ENCODE measurements around the gene MAP2K2. TPM values are rescaled to one million over a fixed set of nuclear protein-coding genes. Genes with fewer than 3 reads are reported as not detected.

MAP2K2 gene
- total RNA-seq, 1 experiment from 2014 or later: 151 TPM

- CTCF ChIA-PET: no interaction called here
Observed at GRCh38 chr19:4171676-4172075, 47.8 kb upstream of the MAP2K2 start.

GRCh38 chr19:4164262-4164661 lies 40.3 kb upstream of the MAP2K2 start:
- Histone ChIP-seq H3K4me3 (ENCODE audit: low read depth in 2 of 2, low read length in 2 of 2) (no peak overlapping the region), H3K27ac (ENCODE audit: low read length) (no peak overlapping the region), H3K36me3 (ENCODE audit: control insufficient read depth, insufficient read depth, low read length) (no peaks in the 10 kb centered on the region), H3K27me3 (ENCODE audit: control insufficient read depth, insufficient read depth, low read length) (no peaks in the 10 kb centered on the region), H3K9me3 (ENCODE audit: control insufficient read depth, insufficient read depth, low read depth, low read length) (no peaks in the 10 kb centered on the region), H3K4me1 (ENCODE audit: control insufficient read depth, insufficient read depth, low read length) (no peaks in the 10 kb centered on the region)
- no peak for DNase-seq (ENCODE audit: low read depth, low spot score)
- TF ChIP-seq CTCF (IDR thresholded peaks at IDR 0.05): no peak
- ChIA-PET CTCF (interaction anchor here (0.7 kb wide), 1 partner anchor 25 kb away, joined by 4 read pairs; no protein-coding TSS in a partner anchor), POLR2A (no interaction called here)
- ATAC-seq: no peak
- BruUV-seq (replicated peaks): no TSS peak
- in situ Hi-C loops (cut with HindIII; ENCODE audit: low pct_unique_long_range_greater_than_20kb, low sequenced_read_pairs): no loop called here
- intact Hi-C loops (cut with micrococcal nuclease; ENCODE audit: unreplicated experiment): no loop called here

More at GRCh38 chr19:4171676-4172075, 47.8 kb upstream of the MAP2K2 start:
- in situ Hi-C loops (cut with HindIII; ENCODE audit: low pct_unique_long_range_greater_than_20kb, low sequenced_read_pairs): no loop called here
- Histone ChIP-seq H3K9me3 (ENCODE audit: control insufficient read depth, insufficient read depth, low read depth, low read length) (no peaks in the 10 kb centered on the region), H3K4me1 (ENCODE audit: control insufficient read depth, insufficient read depth, low read length) (peaks cover 4% of the 10 kb centered on the region), H3K27me3 (ENCODE audit: control insufficient read depth, insufficient read depth, low read length) (no peaks in the 10 kb centered on the region), H3K4me3 (ENCODE audit: low read depth in 2 of 2, low read length in 2 of 2) (no peak overlapping the region), H3K36me3 (ENCODE audit: control insufficient read depth, insufficient read depth, low read length) (no peaks in the 10 kb centered on the region), H3K27ac (ENCODE audit: low read length) (no peak overlapping the region)
- TF ChIP-seq CTCF (IDR thresholded peaks at IDR 0.05): no peak
- TF ChIP-seq TCF7L2 (IDR thresholded peaks at IDR 0.05; ENCODE audit: low read depth, low read length): no peak
- peak in 1 of 2 experiments; percentile 39; a peak in 1 of 4 replicates for TF ChIP-seq REST (IDR thresholded peaks at IDR 0.05; ENCODE audit: insufficient read depth in 1 of 2, low read depth in 2 of 2, low read length in 1 of 2)
- TF ChIP-seq SIN3A (IDR thresholded peaks at IDR 0.05; ENCODE audit: borderline replicate concordance, insufficient read depth, low read depth, low read length): no peak
- no peak for TF ChIP-seq POLR2AphosphoS5 (IDR thresholded peaks at IDR 0.05; ENCODE audit: low read depth, low read length)
- ATAC-seq: no peak
- intact Hi-C loops (cut with micrococcal nuclease; ENCODE audit: unreplicated experiment): no loop called here
- no TSS peak for BruUV-seq (replicated peaks)
- POLR2A ChIA-PET: interaction anchor here (0.6 kb wide), 1 partner anchor 187 kb away, joined by 3 read pairs; the partner anchor contains the start of gene EEF2
- DNase-seq (ENCODE audit: low read depth, low spot score): no peak
